Liver (tissue), 3 donors: ENCODE measurements around the gene SLC20A1.

Source experiments
- CTCF ChIP-seq: fragments of 150-350 bp; IDR thresholded peaks from 2 replicates; pipeline ENCODE4 v1.5.1; 2017; ENCODE audit warnings: improper control_type of control experiment, low read depth, low read length; ENCODE audit not compliant: missing input control
- GABPA ChIP-seq, 2 donors: IDR thresholded peaks in 1 of 2; conservative IDR thresholded peaks in 1 of 2; 2 replicates each; pipeline ENCODE4 v1.6.1; 2016; ENCODE audit warnings: antibody characterized with exemption in 2 of 2, mild to moderate bottlenecking in 1 of 2, moderate library complexity in 1 of 2
- NR2F2 ChIP-seq: IDR thresholded peaks from 2 replicates; pipeline ENCODE4 v1.6.1; 2016; ENCODE audit warnings: antibody characterized with exemption
- RAD21 ChIP-seq, 2 donors: IDR thresholded peaks; 2 replicates each; pipeline ENCODE4 v1.6.1; 2016; ENCODE audit warnings: antibody characterized with exemption in 2 of 2, mild to moderate bottlenecking in 2 of 2
- REST ChIP-seq: IDR thresholded peaks from 2 replicates; pipeline ENCODE4 v1.6.1; 2016; ENCODE audit warnings: antibody characterized with exemption, mild to moderate bottlenecking
- YY1 ChIP-seq: IDR thresholded peaks from 2 replicates; pipeline ENCODE4 v1.6.1; 2016; ENCODE audit warnings: antibody characterized with exemption, mild to moderate bottlenecking
- donor health status: healthy.
- donor health status: healthy.

DNA sequence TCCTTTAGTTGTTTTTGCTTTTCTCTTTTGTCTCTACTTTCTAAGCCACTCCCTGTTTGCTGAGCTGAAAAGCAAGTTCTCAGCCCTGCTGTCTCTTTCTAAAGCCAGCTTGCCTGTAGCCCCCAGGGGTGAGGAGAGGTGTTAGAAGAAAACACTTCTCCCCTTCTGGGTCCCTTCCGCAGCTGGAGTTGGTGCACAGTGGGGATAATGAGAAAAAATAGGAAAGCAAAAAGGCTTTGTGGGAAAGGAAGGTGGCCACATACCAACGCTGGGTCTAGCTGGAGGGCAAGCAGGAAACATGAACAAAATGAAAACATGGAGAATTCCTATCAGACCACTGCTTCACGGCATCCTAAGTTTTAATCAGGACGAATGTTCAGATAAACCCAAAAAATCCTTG is 15.5 kb upstream of the SLC20A1 start:
- TF ChIP-seq CTCF (no peak), RAD21 (IDR thresholded peaks at IDR 0.05) (no peak), GABPA (IDR thresholded peaks at IDR 0.05 in 1 of 2, conservative IDR thresholded peaks at IDR 0.05 in 1 of 2) (no peak), REST (no peak), YY1 (no peak), NR2F2 (no peak)
